Mesothelial cell of epicardium (in vitro differentiated cells): ENCODE data around the gene LTBP4. TPM values are rescaled to one million over a fixed set of nuclear protein-coding genes. Genes with fewer than 3 reads are reported as not detected.

Experiments
- DNase-seq, 2 experiments: peaks; one replicate each; pipeline ENCODE4 v3.0.0; 2021; ENCODE audit warnings: low spot score in 2 of 2; ENCODE audit not compliant: unreplicated experiment in 2 of 2
- H3K27ac Mint-ChIP-seq: 2 replicates; pipeline ENCODE4 v1.8.0; 2021; ENCODE audit warnings: mixed read lengths
- H3K27me3 Mint-ChIP-seq: 2 replicates; pipeline ENCODE4 v1.8.0; 2021; ENCODE audit warnings: low read depth, mixed read lengths
- H3K36me3 Mint-ChIP-seq: 2 replicates; pipeline ENCODE4 v1.8.0; 2021; ENCODE audit warnings: mixed read lengths
- H3K4me1 Mint-ChIP-seq: 2 replicates; pipeline ENCODE4 v1.8.0; 2021; ENCODE audit warnings: mixed read lengths
- H3K4me3 Mint-ChIP-seq: 2 replicates; pipeline ENCODE4 v1.8.0; 2021; ENCODE audit warnings: mild to moderate bottlenecking, moderate library complexity, mixed read lengths
- H3K9me3 Mint-ChIP-seq: 2 replicates; pipeline ENCODE4 v1.8.0; 2021; ENCODE audit warnings: mixed read lengths
- CTCF ChIP-seq: fragments of 200-600 bp; sonication (generic); IDR thresholded peaks from one replicate; pipeline ENCODE4 v1.5.0; 2021; ENCODE audit warnings: antibody characterized with exemption; ENCODE audit not compliant: unreplicated experiment
- total RNA-seq: library from RNA; stranded (reverse); gene quantifications from 3 replicates; pipeline ENCODE4 v1.2.1, GENCODE V29; 2021

Gene LTBP4
- total RNA-seq, 1 donor from 2014 or later, result 344 TPM

DNA sequence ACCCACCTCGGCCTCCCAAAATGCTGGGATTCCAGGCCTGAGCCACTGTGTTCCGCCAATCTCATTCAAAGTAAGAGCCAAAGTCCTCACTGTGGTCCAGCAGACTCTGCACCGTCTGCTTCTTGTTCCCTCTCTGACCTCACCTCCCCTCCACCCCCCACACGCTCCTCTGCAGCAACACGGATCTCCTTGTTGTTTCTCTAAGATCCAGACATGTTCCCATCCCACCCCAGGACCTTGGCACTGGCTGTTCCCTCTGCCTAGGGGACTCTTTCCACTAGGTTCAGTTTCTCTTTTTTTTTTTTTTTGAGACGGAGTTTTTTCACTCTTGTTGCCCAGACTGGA lies 38.4 kb downstream of the LTBP4 start:
- H3K9me3 Mint-ChIP-seq, result no peaks in the 10 kb centered on the region
- H3K27ac Mint-ChIP-seq, result no peak overlapping the region
- peaks cover under 1% of the 10 kb centered on the region for H3K27me3 Mint-ChIP-seq
- DNase-seq, result no peak
- no peak for TF ChIP-seq CTCF
- H3K4me1 Mint-ChIP-seq, result peaks cover 13% of the 10 kb centered on the region
- H3K4me3 Mint-ChIP-seq, result no peak overlapping the region
- H3K36me3 Mint-ChIP-seq, result no peaks in the 10 kb centered on the region

DNA sequence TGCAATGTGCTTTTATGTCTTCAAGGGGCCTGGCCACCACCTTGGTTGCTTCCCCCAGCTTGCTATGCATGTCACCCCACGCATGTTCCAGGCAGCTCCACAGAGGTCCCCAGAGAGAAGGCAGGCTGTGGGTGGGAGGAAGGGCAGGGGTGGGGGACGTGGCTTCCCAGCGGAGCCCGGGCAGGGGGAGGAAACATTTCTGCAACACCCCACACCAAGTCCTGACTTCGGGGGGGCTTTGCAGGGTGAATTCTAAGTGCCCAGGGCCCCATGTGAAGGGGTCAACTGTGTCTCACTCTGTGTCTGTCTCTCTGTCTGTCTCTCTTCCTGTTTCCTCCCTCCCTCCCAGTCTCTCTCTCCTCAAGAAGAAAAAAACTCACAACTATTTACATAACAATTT lies 39.6 kb downstream of the LTBP4 start:
- peaks cover 14% of the 10 kb centered on the region for H3K4me1 Mint-ChIP-seq
- no peaks in the 10 kb centered on the region for H3K9me3 Mint-ChIP-seq
- H3K27me3 Mint-ChIP-seq, result no peaks in the 10 kb centered on the region
- no peak for DNase-seq
- peak overlapping the region; percentile 30 for H3K4me3 Mint-ChIP-seq
- no peak for TF ChIP-seq CTCF
- H3K27ac Mint-ChIP-seq, result peak overlapping the region; percentile 83
- H3K36me3 Mint-ChIP-seq, result no peaks in the 10 kb centered on the region

- no peak for TF ChIP-seq CTCF
- no peak overlapping the region for H3K4me3 Mint-ChIP-seq
- no peak for DNase-seq
These were observed 40.1 kb downstream of the LTBP4 start for GRCh38 chr19:40641281-40641680.

DNA sequence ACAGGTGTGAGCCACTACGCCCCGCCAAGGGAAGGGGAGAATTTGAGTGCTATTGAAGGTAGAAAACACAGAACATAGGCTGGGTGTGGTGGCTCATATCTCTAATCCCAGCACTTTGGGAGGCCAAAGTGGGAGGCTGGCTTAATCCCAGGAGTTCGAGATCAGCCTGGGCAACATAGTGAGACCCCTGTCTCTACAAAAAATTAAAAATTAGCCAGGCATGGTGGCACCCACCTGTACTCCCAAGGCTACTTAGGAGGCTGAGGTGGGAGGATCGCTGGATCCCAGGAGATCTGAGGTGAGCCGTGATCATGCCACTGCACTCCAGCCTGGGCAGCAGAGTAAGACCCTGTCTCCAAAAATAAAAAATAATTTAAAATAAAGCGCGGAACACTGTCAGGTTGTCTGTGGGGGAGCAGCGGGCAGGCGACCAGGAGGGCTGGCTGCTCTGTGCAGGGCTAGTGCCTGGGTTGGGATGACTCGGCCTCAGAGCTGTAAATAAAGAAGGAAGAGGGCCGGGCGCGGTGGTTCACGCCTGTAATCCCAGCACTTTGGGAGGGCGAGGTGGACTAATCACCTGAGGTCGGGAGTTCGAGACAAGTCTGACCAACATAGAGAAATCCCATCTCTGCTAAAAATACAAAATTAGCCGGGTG lies 41.0 kb downstream of the LTBP4 start:
- no peak for TF ChIP-seq CTCF
- Mint-ChIP-seq H3K27ac (no peak overlapping the region), H3K27me3 (no peaks in the 10 kb centered on the region), H3K9me3 (no peaks in the 10 kb centered on the region), H3K4me3 (no peak overlapping the region), H3K36me3 (no peaks in the 10 kb centered on the region), H3K4me1 (peaks cover 24% of the 10 kb centered on the region)
- DNase-seq, result no peak

More at GRCh38 chr19:40641281-40641680, 40.1 kb downstream of the LTBP4 start:
- Mint-ChIP-seq H3K27ac (peak overlapping the region; percentile 83), H3K36me3 (no peaks in the 10 kb centered on the region), H3K4me1 (peaks cover 20% of the 10 kb centered on the region), H3K9me3 (no peaks in the 10 kb centered on the region), H3K27me3 (no peaks in the 10 kb centered on the region)

DNA sequence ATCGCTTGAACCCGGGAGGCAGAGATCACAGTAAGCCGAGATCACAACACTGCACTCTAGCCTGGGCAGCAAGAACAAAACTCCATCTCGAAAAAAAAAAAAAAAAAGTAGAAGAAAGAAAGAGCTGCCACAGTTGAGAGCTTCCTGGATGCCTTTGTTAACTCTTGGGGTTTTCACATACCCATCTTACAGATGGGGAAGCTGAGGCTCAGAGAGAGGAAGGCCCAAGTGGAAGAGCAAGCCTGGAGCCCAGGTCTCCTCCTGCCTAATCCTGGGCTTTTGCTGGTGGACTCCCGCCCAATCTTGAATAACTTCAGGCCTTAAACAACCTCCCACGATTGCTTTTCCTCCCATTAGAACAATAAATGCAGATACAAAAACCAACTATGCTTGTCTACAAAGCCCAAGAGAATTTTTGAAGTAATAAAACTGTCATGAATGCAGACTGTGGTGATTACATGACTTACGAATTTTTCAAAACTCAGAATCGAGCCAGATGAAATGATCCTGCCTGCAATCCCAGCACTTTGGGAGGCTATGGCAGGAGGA lies 41.7 kb downstream of the LTBP4 start:
- Mint-ChIP-seq H3K27me3 (no peaks in the 10 kb centered on the region), H3K27ac (no peak overlapping the region), H3K9me3 (no peaks in the 10 kb centered on the region), H3K4me1 (peaks cover 24% of the 10 kb centered on the region), H3K4me3 (no peak overlapping the region), H3K36me3 (no peaks in the 10 kb centered on the region)
- no peak for DNase-seq
- TF ChIP-seq CTCF, result no peak
